NT2/D1 (cell line): ENCODE results near the gene TYMP.

Experiments used
- SUZ12 ChIP-seq: IDR thresholded peaks from 2 replicates; pipeline ENCODE4 v1.6.1; 2011; ENCODE audit not compliant: insufficient read length, insufficient read depth; ENCODE audit errors: extremely low read depth
- YY1 ChIP-seq: IDR thresholded peaks from 2 replicates; pipeline ENCODE4 v1.6.1; 2011; ENCODE audit not compliant: insufficient read length, insufficient read depth
- ZNF274 ChIP-seq: IDR thresholded peaks from 2 replicates; pipeline ENCODE4 v1.6.1; 2011; ENCODE audit warnings: mild to moderate bottlenecking, low read depth, low read length

DNA sequence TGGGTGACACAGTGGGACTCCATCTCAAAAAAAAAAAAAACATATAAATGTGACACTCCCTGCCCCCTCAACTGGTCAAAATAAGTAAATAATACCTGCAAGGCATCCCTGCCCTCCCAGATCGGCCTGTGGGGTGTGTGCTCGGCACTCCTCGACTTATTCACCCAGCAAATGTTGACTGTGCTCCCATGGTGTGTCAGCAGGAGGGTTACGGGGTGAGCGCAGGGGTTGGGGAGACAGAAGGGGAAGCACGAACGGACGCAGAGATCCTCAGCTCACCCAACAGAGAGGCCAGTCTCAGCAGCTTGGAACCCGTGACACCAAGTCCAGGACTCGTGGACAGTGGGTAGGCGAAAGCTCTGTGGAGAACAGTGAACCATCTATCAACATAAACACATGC, 50.1 kb downstream of the TYMP start:
- TF ChIP-seq ZNF274 (no peak), YY1 (no peak), SUZ12 (no peak)
